KG1 (cell line): ENCODE measurements around the gene PDPK1.
"Not testable (repeated sequence)": the region's sequence is repeated elsewhere in the genome, so short reads cannot be mapped to it uniquely, and the experiment has no call there.

ENCODE experiments used
- DNase-seq: peaks from one replicate; lab custom pipeline; 2025; lab: John Stamatoyannopoulos, UW

The PDPK1 gene

DNA sequence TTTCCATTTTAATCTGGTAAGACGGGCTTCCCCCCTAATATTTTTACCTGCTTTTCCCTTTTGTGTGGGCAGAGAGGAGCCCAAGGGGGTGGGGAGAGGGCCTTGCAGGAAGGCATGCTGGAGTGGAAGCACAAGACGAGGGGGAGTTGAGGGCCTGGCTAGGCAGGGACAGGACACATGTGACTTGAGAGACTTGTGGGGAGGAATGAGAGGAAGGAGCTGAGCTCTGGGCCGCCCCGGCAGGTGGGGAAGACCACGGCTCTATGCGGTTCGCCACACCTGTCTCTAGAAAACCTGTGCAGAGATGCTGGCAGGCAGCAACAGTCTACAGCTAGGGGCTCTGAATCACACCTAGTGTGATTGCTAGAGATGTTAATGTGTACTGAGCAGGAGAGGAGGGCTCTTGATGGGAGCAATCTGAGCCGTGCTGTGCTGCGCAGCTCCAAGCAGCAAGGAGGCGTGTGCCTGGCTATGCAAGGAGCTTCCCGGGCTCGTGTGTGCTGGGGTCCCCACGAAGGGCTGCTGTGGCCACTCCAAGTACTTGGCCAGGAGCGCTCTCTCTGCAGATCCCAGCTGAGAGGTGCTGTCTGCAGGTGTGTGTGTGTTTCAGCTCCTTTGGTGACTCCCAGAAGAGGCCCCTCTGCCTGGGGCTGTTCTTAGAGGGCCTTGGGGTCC is 50.2 kb downstream of the PDPK1 start:
- DNase-seq: no peak

DNA sequence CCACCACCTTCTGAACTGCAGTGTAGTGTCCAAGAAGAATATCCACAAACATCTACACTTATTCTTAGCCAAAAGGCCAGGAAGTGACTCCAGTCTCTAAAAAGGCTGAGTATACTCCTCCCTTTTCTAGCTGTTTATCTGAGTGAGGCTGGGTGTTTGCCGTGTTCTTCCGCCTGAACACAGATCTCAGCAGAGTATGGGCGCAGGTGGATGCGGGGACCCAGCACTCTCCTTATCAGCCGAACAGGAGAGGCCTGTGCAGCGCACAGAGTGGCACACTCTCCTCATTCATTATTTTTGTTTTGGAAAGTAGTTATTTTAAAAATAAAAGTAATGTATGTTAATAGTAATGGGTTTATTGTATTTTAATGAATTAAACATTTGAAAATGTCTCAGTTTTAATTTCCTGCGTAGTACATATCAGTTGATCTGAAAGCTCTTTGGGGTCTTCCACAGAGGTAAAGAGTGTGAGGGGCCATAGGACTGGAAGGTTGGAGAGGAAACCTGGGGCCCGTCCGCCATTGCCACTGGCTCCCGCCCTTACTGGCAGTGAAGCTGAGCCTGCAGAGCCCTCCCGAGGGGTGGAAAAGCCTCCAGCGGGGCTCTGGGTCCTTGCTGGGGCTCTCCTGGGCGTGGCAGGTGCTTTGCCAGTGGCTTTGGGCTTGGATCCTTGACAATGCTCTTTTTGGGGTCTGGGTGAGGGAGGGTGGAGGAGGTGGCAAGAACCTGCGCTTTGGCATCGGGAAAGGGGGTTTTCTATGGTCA is 53.8 kb downstream of the PDPK1 start:
- no peak for DNase-seq

DNA sequence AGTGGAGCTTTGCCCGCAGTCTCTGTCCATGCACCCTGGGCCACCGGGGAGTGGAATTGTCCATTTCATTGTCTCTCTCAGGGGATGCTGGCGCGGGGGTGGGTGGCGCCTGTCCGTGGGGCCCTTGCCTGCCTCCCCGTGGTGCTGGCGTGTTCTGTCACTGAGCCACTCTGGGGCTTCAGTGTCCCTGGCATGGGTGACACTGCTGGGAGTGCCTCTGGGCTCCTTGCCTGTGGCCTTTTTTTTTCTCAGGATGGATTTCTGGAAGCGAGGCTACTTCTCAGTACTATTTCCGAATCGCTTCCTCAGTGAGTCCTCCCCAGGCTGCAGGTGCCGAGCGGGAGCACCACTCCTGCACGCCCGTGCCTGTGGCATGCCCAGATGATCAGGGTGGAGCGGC is 55.0 kb downstream of the PDPK1 start:
- no peak for DNase-seq

DNA sequence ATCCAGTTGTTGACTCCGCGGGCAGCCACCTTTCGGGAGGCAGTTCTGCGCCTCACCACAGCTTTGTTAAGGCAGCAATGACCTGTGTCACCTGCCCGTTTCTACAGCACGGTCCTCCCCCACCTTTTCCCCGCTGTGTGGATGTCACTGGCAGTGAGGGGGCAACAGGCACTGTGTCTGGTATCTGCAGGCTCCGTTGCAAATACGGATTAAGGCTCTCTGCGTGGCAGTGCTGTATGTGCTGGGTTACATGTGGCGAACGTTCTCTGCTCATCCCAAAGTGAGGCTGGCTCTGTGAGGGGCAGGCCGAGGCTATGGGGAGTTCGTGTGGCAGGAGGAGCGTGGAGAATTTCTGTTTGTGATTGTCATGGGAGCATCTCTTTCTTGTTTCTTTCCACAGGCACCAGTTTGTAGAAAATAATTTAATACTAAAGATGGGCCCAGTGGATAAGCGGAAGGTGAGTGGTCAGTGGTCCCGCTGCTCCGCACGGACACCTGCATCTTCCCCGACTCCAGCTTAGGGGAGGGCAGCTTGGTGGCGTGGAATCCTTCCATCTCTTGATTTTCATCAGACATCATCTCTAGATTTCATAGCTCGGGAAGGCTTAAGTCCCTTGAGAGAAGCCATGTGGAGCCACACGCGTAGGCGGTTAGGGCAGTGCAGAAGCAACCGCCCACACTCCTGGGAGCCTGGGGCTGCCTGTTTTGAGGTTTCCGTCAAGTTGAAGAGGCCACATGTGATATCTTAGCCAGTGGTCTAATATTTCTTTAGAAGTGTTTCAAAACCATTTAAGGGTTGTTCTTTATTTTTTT is 57.8 kb downstream of the PDPK1 start:
- DNase-seq: no peak

DNA sequence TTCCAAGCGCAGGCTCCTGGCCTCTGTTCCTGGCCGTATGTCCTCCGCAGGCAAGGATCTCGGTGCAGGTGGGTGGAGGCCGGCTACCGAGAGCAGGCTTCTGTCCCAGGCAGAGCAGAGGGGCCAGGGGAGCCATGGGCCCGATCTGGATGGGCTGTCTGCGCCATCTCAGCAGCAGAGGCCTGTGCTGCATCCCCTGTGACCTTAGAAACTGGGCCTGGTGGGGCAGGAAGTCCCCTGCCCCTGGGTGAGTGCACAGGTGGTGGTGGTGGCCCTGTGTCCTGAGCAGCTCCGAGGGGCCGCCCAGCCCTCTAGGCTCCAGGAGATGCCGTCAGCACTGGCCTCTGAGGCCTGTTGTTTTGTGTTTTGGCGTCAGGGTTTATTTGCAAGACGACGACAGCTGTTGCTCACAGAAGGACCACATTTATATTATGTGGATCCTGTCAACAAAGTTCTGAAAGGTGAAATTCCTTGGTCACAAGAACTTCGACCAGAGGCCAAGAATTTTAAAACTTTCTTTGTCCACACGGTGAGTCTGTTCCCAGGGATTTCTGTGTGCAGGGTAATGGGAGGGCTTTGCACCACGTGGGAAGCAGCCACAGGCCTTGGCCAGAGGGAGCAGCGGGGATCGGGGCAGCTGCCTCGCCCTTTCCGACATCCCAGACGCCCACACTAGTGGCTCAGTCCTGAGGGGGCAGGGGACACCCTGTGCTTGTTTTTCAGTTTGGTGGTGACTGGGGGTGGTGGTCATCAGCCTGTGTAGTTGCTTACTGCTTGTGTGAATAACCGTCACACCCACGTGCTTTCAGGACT is 59.1 kb downstream of the PDPK1 start:
- no peak for DNase-seq

DNA sequence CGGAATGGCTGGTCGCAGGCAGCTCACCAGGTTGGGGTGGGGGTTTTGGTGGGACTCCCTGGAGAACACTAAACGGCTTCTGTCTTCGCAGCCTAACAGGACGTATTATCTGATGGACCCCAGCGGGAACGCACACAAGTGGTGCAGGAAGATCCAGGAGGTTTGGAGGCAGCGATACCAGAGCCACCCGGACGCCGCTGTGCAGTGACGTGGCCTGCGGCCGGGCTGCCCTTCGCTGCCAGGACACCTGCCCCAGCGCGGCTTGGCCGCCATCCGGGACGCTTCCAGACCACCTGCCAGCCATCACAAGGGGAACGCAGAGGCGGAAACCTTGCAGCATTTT is 59.7 kb downstream of the PDPK1 start:
- no peak for DNase-seq

DNA sequence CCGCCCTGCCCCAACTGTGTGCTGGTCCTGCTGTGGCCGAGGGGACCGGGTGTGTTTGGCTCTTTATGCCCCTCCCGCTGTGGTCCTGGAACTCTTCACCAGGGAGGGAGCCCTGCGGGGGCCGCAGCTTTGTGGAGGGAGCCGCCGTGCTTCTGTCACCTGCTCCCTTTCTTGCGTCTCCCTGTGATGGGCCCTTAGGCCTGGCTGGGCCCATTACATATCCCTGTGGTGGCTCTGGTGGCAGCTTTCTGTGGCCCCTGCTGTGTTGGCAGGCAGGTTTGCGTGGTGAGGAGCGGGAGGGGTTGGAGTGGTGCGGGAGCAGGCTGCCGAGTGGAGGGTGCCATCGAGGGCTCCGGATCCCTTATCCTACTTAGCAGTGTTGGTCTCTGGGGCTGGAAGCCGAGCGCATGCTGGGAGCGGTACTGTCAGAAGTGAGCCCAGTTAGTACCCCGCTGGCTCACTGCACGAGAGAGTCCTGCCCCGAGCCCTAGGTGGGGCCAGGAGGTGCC is 60.4 kb downstream of the PDPK1 start:
- DNase-seq: no peak

DNA sequence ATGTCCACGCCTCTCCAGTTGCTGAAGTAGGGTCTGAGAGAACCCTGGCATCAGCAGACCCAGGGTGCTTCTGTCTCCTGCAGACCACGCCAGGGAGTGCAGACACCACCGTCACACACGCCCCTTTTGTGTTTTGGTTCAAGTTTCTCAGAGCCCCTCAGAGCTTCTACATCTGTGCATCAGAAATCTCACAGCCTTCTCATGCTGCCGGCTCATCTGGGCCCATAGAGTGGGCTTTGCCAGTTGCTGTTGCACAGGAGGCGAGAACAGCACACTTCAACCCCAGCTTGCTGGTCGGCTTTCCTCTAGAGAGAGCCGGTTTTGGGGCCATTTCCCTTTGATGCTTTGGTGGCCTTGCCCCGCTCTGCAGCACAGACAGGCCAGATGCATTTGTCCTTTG is 60.9 kb downstream of the PDPK1 start:
- no peak for DNase-seq

DNA sequence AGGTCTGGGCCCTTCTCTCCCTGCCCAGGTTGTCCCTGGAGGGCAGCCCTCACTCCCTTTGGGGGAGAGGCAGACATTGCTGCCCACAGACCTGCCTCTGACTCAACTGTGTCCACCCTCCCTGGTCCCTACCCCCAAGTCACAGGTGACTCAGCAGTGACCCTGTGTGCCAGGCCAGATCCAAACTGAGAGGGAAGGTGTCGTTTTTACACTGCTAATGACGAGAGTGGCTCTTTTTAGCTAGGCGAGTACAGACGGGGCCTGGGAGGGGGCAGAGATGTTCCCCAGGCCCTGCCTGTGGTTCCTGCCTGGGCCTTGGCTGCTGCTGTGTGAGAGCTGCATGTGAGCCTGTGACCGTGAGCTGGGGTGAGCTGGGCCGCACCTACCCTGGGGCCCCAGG is 61.3 kb downstream of the PDPK1 start:
- not testable (repeated sequence) for DNase-seq

DNA sequence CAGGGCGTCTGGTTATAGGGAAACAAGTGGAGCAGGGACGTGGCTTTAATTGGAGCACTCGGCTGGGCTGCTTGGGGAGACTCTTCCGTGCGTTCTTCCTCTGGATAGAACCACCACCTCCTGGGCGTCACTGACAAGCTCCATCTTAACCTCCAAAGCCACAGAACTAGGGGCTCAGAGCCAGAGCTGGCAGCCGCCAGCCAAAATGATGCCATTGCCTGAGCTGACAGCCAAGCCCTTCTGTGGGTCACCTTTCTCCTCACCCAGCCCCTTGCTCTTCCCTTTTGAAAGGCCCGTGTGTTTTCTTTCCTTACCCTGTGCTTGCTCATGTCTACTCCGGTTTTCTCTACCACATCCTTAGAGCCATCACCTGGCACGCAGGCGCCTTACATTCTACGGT is 62.0 kb downstream of the PDPK1 start:
- DNase-seq: not testable (repeated sequence)

DNA sequence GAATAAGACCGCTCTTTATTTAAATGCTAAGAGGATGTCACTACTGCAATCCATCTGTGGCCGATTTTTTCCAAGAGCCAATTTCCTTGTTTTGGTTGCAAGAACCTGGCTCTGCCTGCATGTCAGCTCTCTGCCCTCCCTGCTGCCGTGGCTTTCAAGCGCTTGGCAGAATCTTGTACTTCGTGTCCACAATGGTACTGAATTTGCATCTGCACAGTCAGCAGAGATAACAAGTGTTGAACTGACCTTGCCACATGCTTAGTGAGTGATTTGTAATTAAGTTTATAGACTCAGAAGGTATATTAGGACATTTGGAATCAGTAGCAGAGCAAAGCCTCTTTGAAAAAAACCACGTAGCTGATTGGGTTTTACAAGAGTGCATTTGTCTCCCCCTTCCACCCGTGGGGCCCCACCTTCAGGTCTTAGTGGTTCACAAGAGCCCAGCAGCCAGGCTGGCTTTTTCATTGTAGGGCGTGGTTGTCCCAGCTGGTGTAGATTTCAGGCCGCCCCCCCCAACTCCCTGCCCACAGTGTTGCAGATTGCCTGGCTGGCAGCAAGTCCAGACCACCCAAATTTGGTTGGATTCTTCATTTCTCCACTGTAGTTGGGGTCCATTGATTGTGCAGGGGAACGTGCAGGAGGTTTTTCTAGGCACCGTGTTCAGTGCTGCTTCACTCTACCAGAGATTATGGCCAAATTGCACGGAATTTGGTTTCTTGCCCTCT is 63.6 kb downstream of the PDPK1 start:
- DNase-seq: not testable (repeated sequence)

DNA sequence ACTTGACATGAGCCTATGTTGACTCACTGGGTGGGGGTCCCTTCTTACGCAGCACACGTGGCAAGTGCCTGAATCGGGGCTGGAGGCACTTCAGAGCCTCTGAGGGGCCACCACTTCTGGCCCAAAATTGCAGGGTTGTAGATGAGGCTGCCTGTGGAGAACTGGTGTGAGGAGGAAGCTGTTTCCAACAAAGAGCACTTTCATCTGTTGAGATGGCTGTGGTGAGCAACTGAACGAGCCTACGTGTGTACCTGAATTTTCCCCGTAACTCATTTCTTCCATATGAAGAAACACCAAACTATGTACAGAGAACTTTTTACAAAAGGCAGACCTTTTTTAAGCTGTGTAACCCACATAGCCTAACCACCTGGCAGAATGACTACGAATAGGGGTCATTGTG is 64.4 kb downstream of the PDPK1 start:
- not testable (repeated sequence) for DNase-seq

DNA sequence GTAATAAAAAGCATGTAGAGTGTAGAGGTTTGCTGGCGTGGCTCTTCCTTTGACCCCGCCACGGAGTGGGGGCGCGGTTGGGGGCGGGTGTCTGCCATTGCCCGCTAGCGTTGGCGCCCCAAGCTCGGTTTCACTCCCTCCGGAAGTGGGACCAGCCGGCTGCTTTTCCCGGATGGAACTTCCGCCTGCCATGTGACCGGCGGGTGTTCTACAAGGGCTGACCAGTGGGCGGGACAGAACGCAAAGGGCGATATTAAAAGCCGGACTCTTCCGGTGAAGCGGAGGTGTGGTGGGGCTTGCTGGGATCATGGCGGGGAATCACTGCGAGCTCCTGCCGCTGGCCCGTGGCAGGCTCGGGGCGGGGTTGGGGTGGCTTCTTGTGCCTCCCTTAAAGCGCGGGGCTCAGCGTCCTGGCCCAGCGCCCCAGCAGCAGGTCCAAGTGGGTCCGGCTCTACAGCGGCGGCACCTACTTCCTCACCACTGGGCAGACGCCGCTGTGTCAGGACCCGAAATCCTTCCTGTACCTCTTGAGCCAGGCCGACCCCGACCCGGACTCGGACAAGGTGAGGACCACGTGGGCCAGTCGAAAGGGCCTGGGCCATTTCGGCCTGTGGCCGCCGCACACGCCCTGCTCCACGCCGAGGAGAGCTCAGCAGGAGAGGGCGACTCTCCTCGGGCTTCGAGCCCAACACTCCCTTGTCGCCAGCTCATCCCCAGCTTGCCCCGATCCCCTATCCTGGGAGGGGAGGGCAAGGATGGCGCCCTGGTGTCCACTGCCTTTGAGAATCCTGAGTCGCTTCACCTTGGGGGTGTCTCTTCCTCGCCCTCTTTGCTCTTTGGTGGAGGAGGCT is 65.6 kb downstream of the PDPK1 start:
- DNase-seq: peak; percentile 84

DNA sequence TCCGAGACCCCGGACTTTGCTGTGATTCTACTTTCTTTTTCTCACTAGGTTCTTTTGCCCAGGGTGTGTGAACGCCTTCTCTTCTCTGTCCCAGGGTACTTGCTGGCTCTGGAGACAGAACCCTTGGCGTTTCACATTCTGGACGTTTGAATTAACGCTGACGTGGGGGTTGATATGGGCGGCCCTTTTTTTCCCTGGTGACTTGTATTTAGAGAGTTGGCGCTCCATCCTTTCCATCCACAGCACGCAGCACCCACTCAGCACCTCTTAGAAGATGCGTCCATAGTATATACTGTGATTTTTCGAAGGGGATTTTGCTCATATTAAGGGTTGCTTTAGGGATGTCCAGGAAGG is 66.2 kb downstream of the PDPK1 start:
- not testable (repeated sequence) for DNase-seq

DNA sequence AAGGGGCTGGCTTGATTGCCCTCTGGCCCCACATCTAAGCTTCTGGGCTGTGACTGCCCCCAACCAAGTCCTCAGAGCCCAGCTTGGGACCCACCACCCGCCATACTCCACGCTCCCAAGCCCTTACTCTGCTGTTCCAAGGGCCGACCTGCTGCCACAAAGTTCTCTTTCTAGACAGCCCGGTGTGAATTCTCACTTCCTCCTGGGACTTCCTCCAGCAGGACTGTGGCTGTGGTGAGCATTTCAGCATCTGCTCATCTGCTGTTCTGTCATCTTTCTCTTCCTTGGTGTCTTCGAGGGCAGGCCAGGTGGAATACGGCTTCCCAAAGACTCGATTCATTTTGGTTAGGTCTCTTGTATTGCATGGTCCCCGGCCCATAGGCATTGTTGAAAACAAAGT is 69.0 kb downstream of the PDPK1 start:
- DNase-seq: not testable (repeated sequence)

DNA sequence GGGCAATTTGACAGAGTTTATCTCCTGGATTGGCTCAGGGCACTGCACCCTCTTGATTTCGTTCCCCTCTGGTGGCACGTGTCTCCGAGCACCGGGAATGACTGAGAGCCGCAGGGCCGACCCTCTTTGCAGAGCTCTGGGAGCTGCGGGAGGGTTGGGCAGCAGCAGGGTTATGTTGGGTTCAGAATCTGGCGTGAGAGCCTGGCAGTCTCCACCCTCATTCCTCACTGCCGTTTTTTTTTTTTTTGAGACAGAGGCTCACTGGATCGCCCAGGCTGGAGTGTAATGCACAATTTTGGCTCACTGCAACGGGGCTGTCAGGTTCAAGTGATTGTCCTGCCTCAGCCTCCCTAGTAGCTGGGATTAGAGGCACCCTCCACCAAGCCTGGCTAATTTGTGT is 71.5 kb downstream of the PDPK1 start:
- not testable (repeated sequence) for DNase-seq

DNA sequence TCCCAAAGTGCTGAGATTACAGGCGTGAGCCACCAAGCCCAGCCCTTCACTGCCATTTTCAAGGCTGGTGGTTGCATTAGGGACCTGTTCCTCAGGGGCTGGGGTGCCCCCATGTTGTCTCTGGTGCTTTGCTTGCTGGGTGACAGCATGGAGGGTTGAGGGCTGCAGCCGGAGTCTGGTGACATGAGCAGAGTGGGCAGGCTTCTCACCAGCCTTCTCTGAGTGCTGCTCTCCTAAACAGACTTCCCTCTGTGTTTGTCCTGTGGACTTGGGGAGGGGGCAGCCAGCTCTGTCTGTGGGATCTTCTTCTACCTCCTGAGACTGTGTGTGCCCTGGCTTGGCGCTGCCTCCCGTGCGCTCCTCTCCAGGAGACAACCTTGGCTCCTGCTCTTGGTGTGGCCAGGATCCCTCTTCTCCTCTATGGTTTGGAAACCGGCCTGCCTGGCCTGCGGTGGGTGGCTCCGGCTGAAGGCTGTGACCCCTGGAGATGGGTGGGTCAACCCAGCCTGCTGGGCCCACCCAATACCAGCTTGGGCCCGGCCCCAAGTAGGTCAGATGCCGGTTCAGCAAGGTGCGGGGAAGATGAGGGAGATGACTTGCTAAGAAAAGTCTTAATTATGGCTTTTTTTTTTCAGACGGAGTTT is 72.1 kb downstream of the PDPK1 start:
- no peak for DNase-seq

DNA sequence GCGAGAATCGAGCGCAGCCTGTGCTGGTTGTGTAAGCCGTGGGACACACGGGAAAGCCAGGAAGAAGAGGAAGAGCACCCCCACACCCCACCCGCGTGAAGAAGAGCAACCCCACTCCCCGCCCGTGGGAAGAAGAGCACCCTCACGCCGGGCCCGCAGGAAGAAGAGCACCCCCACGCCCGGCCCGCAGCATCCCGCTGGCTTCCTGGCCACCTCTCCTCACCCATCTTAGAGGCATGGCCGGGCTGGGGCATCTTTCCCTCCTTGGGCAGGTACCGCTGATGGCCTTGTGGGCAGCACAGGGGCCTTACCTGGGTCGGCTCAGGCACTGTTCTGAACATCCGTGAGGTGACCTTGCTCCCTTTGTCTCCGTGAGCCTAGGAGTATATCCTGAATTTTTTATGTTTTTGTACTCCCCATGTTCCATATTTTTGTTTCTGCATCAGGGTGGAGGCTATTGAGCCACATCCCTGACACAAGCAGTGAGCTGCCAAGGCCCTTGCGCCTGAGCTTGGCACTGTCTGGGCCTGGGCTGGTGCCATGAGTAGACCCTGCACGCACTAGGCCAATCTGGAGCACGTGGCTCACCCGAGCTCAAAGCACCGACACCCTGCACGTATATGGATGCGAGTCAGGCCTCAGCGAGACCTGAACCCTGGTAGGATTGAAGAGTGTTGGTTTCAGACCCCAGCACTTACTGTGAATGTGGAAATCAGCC is 73.1 kb downstream of the PDPK1 start:
- DNase-seq: no peak

DNA sequence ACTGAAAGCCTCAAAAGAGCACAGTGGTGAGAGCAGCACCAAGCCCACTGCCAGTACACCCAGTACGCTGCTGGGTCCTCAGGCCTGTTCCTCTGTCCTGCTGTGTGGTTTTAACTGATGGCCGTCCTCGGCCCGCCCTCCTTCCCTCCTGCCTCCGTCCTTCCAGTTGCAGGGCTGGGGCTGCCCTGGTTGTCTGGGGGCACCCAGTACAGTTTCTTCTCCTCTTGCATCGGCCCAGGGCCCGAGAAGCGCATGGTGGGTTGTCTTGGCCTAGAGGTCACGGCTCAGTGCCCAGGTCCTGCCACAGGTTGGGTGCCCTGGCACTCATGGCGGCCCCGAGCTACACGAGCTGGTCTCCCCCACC is 73.7 kb downstream of the PDPK1 start:
- no peak for DNase-seq
